HG03520 (cell line): Measurements from ENCODE around the gene PDCD1.

Experiments used
- ATAC-seq: cut with Tn5 transposase; IDR thresholded peaks from one replicate; pipeline ENCODE4 v1.9.1; 2021; ENCODE audit warnings: mild to moderate bottlenecking, moderate library complexity; ENCODE audit not compliant: unreplicated experiment

Gene PDCD1

GRCh38 chr2:241865957-241866789 is 7.5 kb upstream of the PDCD1 start:
- ATAC-seq, result no peak

DNA sequence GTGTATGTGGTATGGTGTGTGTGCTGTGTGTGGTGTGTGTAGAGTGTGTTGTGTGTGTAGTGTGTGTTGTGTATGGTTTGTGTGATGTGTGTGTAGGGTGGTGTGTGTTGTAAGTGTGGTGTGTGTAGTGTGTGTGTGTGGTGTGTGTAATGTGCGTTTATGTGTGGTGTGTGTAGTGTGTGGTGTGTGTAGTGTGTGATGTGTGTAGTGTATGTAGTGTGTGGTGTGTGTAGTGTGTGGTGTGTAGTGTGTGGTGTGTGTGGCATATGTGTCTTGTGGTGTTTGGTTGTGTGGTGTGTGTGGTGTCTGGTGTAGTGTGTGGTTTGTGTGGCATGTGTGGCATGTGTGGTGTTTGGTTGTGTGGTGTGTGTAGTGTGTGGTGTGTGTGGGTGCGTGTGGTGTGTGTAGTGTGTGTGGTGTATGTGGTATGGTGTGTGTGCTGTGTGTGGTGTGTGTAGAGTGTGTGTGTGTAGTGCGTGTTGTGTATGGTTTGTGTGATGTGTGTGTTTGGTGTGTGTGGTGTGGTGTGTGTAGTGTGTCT is 6.8 kb upstream of the PDCD1 start:
- no peak for ATAC-seq

DNA sequence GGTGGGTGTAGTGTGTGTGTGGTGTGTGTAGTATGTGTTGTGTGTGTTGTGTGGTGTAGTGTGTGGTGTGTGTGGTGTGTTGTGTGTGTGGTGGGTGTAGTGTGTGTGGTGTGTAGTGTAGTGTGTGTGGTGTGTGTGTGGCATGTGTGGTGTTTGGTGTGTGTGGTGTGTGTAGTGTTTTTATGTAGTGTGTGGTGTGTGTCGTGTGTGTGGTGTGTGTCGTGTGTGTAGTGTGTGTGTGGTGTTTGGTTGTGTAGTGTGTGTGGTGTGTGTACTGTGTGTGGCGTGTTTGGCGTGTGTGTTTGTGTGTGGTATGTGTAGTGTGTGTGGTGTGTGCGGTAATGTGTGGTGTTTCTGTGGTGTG is 6.1 kb upstream of the PDCD1 start:
- ATAC-seq, result no peak

DNA sequence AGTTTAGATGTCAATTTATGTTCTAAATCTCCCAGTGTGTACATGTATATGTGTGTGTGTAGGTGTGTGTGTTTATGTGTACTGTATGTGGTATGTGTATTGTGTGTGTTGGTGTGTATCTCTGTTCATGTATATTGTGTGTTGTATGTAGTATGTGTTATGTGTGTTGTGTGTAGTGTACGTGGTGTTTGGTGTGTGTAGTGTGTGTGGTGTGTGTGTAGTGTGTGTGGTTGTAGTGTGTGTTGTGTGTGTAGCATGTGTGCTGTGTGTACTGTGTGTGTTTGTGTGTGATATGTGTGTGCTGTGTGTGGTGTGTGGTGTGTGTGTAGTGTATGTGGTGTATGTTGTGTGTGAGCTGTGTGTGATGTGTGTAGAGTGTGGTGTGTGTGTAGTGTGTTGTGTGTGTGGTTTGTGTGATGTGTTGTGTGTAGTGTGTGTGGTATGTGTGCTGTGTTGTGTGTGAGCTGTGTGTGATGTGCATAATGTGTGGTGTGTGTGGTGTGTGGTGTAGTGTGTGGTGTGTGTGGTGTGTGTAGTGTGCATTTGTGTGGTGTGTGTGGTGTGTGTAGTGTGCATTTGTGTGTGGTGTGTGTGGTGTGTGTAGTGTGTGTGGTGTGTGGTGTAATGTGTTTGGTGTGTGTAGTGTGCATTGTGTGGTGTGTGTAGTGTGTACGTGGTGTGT is 5.6 kb upstream of the PDCD1 start:
- ATAC-seq, result no peak

GRCh38 chr2:241863536-241863954 is 4.9 kb upstream of the PDCD1 start:
- no peak for ATAC-seq

DNA sequence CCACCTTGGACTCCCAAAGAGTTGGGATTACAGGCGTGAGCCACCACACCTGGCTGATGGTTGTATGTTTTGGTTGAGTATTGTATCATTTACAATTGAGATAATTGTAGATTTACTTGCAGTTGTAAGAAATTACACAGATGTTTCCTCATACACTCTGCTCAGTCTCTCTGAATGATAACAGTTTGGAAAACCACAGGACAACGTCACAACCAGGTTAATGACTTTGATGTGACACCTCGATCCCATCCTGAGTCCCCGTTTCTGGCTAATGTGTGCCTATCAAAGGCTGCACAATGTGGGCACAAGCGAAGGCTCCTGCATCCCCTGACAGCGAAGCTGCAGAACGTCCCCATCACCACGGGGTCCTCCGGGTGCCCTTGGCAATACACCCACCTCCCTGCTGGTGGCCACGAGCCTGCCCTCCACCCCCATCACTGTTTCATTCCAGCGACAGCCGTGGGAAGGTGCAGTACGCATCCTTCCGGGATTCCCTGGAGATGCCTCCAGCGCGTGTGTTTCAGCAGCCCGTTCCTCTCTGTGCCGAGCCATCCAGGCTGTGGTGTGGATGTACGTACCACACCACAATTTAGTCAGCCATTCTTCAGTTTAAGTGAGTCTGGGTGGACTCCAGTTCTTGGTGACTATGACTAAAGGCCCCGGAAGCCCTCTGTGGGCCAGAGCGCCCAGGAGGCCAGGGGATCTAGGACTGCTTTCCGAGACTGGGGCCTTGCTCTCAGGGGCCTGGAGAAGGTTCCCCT is 4.3 kb upstream of the PDCD1 start:
- no peak for ATAC-seq

GRCh38 chr2:241862093-241862492 is 3.4 kb upstream of the PDCD1 start:
- no peak for ATAC-seq

DNA sequence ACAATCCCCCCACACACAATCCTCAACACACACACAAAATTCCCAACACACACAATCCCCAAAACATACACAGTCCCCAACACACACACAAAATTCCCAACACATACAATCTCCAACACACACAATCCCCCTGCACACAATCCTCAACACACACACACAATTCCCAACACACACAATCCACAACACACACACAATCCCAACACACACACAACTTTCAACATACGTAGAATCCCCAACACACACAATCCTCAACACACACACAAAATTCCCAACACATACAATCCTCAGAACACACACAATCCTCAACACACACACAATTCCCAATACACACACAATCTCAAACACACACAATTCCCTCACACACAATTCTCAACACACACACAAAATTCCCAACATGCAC is 2.6 kb upstream of the PDCD1 start:
- no peak for ATAC-seq

DNA sequence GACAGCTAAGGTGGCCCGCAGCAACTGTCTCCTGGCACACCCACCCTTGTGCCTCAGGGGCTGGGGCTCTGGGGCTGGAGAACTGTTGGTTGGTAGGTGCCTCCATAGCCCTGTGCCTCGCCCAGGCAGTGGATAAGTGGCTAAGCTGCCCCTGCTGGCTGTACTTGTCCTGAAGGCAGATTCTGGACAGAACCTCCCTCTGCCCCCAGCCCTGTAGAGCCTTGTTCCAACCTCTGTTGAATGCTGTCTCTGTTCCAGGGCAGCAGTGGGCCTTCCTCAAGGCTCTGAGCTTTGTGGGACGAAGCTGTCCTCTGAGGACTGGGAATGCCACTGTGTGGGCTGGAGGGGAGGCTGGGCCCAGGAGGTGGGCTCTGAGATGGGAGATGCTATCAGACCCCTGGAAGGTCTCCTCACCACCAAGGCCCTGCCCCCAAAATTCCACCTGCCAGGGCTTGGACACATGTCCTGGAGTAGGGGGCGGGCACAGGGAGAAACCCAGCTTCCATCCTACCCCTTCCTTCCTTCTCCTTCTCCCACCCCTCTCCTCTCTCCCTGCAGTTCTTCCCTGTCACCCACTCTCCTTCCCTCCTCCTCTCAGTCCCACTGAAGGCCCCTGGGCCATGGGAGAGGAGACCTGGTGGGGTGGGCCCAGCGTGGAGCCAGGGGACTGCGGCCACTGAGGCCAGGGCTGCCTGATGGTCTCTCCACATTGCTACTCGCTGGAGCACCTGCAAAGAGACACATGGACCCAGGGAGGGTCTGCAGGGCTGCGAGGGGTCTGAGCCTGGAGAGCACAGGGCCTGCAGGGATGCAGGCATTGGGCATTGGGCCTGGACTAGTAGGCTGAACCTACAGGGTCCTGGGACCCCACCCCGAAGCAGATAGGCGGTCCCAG is 1.7 kb upstream of the PDCD1 start:
- ATAC-seq, result no peak

DNA sequence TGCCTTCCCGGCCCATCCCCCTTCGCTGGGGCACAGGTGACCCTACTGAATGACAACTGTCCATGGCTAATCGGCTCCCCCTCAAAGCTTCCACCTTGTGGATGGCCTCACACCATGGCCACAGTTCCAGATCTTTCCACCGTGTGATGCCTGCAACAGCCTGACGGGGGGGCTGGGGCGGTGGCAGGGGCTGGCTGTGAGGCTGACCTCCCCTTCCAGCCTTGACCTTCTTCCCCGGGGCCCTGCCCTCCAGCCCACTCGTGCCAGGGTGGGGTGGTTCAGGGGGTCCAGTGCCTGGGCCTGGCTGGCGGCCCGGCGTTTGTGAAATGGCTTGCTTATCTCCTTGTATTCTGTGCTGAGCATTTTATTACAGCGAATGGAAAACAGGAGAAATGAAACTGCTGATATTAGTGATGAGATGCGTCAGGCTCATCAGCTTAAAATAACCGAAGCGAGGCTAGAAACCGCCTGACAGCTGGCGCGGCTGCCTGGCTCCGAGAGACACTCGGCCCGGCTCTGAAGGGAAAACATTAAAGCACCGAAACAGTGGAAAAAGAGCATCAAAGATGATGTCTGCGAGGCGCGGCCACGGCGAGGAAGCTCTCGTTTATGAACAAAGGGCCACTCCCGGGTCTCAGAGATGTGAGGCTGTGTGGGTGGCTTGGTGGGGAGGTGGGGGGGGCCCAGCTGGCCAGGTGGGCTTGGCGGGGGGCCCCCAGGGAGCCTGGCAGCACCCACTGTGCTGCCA is 916 bp upstream of the PDCD1 start:
- ATAC-seq, result no peak

DNA sequence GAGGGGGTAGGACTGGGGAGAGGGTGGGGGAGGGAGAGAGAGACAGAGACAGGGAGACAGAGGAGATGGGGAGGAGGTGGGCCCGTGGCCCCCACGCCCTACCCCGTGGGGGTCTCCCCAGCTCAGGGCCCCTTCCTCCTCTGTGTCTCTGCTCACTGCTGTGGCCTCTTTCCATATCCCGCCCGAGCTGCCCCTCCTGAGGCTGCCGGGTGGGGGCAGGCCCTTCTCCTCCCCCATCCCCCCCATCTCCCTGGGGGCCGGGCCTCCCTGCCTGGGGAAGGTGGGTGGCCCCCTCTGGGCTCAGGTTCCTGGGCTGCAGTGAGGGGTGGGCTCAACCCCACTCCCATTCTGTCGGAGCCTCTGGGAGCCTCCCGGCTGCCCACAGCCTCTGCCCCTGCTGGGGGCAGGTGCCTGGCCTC is 332 bp upstream of the PDCD1 start:
- ATAC-seq, result no peak

GRCh38 chr2:241857572-241858121 is 1.0 kb downstream of the PDCD1 start:
- no peak for ATAC-seq

GRCh38 chr2:241857041-241857541 is 1.6 kb downstream of the PDCD1 start:
- no peak for ATAC-seq

DNA sequence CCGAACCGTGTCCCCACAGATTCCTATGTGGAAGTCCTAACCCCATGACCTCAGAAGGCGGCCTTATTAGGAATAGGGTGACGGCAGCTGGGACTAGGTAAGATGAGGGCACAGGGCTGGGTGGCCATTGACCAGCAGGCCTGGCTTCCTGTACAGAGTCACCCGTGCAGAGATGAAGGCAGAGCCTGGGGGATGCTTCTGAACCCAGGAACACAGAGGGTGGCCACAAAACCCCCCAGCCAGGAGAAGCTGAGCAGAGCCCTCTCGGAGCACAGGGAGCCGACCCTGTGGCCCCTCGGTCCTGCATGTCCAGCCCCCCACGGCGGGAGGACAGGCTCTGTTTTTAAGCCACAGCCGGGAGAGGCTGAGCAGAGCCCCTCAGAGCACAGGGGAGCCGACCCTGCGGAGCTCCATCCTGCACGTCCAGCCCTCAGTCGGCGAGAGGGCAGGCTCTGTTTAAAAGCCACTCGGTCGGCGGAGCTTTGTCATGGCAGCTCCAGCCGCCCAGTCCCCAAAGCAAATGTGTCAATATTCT is 2.7 kb downstream of the PDCD1 start:
- ATAC-seq, result no peak

DNA sequence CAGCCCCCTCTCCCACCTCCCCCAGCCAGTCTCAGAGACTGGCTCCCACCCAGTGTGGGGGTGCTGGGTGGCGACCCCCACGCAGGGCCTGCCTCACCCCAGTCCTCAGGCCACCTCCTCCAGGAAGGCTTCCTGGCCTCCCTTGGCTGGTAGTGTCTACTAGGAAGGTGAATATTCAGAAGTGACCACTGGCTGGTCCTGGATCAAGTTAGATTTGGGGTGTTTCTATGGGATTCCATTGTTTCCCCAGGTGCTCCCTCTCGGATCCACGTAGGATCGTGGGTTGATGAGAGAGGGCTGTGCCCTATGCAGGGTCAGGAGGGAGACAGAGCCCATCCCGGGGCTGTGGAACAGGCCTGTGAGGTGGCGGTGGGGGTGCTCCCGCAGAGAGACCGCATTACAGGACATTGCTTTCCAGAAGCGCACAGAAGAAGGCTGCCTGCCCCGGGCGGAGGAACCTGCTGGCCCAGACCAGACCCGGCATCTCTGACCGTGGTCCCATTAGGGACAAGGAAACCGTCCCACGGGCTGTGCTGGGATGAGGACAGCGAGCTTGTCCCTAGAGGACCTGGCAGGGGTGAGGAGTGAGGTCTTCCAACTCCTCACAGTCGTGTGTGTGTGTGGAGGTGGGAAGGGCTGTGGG is 3.3 kb downstream of the PDCD1 start:
- ATAC-seq, result no peak

GRCh38 chr2:241854342-241855244 is 4.1 kb downstream of the PDCD1 start:
- no peak for ATAC-seq

DNA sequence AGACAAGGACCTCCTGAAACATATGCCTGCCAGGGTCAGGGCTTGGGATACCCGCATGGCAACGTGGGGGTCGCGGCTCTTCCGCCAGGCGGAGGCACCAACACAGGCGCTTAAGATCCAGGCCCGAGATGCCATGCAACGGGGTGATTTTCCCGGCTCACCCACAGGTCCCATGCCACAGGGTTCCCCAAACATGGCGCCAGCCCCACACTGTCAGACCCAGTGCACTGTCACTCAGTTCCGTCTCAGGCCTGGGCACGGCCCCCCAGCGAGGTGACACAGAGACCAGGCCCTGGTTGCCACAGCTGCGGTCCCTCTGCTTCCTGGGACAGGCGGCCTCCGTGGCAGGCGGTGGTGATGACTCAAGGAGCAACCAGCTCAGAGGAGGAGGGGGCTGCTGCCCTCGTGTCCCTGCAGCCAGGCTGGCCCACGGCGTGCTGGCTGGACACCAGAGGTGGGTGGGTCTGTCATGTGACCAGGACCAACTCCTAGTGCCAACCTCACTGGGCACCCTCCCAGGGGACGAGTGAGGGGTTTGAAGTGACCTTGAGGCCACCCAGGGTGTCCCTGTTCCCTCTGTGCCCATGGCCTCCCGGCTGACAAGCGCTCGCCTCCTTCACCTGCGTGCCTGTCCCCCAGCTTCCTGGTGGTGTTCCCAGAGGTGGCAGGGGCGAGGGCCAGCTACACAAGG is 4.9 kb downstream of the PDCD1 start:
- no peak for ATAC-seq
